ENCODE results near the gene SSUH2. TPM values are rescaled to one million over a fixed set of nuclear protein-coding genes. Genes with fewer than 3 reads are reported as not detected.
A peak's percentile ranks its signal among the peaks of the same experiment; 100 is the strongest.
"Not testable (repeated sequence)": the region's sequence is repeated elsewhere in the genome, so short reads cannot be mapped to it uniquely, and the experiment has no call there.

Gene SSUH2, protein sequence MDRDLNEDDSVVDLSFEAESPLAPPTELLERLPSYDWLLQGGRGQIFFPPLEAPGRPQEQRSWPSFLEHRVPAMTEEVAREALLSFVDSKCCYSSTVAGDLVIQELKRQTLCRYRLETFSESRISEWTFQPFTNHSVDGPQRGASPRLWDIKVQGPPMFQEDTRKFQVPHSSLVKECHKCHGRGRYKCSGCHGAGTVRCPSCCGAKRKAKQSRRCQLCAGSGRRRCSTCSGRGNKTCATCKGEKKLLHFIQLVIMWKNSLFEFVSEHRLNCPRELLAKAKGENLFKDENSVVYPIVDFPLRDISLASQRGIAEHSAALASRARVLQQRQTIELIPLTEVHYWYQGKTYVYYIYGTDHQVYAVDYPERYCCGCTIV
- 2.2 TPM for polyA plus RNA-seq (2013, experiment 1 of 2)
- polyA plus RNA-seq (2013, experiment 2 of 2), result 1.1 TPM

DNA sequence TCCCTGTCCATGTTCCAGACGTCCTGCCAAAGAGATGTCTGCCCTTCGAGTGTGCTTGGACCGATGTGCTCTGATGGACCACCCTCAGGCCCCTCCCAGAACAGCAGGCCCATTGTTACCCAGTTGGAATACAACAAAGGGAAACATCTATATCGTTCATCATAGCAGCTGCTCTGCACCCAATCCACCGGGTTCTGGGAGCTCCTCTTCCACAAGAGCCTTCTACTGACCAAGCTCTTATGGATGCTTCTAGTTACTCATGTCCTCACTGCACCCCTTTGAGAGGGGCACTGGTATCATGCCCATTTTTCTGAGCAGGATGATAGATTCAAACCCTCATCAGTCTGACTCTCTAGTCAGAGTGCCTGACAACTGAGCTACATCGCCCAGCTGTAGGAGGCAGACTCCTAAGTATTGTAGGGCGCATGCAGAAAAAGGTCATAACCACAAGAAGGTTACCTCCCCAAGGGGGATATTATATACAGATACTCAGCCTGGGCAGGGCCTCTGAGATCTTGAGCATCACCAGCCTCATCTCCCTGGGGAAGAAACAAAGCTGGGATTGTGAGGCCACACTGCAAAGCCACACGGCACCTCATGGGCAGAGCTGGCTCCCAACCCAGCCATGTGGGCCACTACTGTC lies at the start of gene SSUH2:
Gene SSUH2 (minus strand): TSS at position 51 of the 643 bp plus-strand sequence. CDS start 40 bp downstream, at position 11.
- 81 to 88% methylated on average over 5 to 8 of the region's 8 CpGs for WGBS, 2 experiments (ENCODE audit: insufficient coverage in 2 of 2)
- no peaks in the 10 kb centered on the region for H3K36me3 ChIP-seq (ENCODE audit: control insufficient read depth, insufficient read depth, low read length)
- no peak within 1 kb of the TSS for H3K4me3 ChIP-seq (ENCODE audit: extremely low read depth, insufficient read depth, low read length, poor library complexity, severe bottlenecking)
- no peak within 1 kb of the TSS for H3K27ac ChIP-seq (ENCODE audit: low read depth, low read length, severe bottlenecking)
- no peaks in the 10 kb centered on the region for H3K4me1 ChIP-seq (ENCODE audit: control insufficient read depth, insufficient read depth, low read length, poor library complexity, severe bottlenecking)
- H3K9me3 ChIP-seq (ENCODE audit: control insufficient read depth, low read length), result no peaks in the 10 kb centered on the region

- not testable (repeated sequence) for H3K9me3 ChIP-seq (ENCODE audit: control insufficient read depth, low read length); H3K4me1 ChIP-seq (ENCODE audit: control insufficient read depth, insufficient read depth, low read length, poor library complexity, severe bottlenecking); H3K4me3 ChIP-seq (ENCODE audit: extremely low read depth, insufficient read depth, low read length, poor library complexity, severe bottlenecking); H3K36me3 ChIP-seq (ENCODE audit: control insufficient read depth, insufficient read depth, low read length); H3K27ac ChIP-seq (ENCODE audit: low read depth, low read length, severe bottlenecking)
- WGBS, 2 experiments (ENCODE audit: insufficient coverage in 2 of 2), result 100% methylated on average over 2 of the region's 9 CpGs
These were observed 46.7 kb upstream of the SSUH2 start for GRCh38 chr3:8691295-8691694.

GRCh38 chr3:8684992-8685391 lies 40.4 kb upstream of the SSUH2 start:
- H3K36me3 ChIP-seq (ENCODE audit: control insufficient read depth, insufficient read depth, low read length); H3K9me3 ChIP-seq (ENCODE audit: control insufficient read depth, low read length); H3K27ac ChIP-seq (ENCODE audit: low read depth, low read length, severe bottlenecking); H3K4me1 ChIP-seq (ENCODE audit: control insufficient read depth, insufficient read depth, low read length, poor library complexity, severe bottlenecking); H3K4me3 ChIP-seq (ENCODE audit: extremely low read depth, insufficient read depth, low read length, poor library complexity, severe bottlenecking): not testable (repeated sequence)
- 50% methylated on average over 1 of the region's 6 CpGs; no CpG with 5 or more reads in 1 of the 2 experiments for WGBS, 2 experiments (ENCODE audit: insufficient coverage in 2 of 2)

- not testable (repeated sequence) for H3K4me1 ChIP-seq (ENCODE audit: control insufficient read depth, insufficient read depth, low read length, poor library complexity, severe bottlenecking); H3K36me3 ChIP-seq (ENCODE audit: control insufficient read depth, insufficient read depth, low read length); H3K4me3 ChIP-seq (ENCODE audit: extremely low read depth, insufficient read depth, low read length, poor library complexity, severe bottlenecking); H3K27ac ChIP-seq (ENCODE audit: low read depth, low read length, severe bottlenecking); H3K9me3 ChIP-seq (ENCODE audit: control insufficient read depth, low read length)
- WGBS, 2 experiments (ENCODE audit: insufficient coverage in 2 of 2), result 82 to 84% methylated on average over 14 to 15 of the region's 19 CpGs
These were observed 38.4 kb upstream of the SSUH2 start for GRCh38 chr3:8682850-8683574.

DNA sequence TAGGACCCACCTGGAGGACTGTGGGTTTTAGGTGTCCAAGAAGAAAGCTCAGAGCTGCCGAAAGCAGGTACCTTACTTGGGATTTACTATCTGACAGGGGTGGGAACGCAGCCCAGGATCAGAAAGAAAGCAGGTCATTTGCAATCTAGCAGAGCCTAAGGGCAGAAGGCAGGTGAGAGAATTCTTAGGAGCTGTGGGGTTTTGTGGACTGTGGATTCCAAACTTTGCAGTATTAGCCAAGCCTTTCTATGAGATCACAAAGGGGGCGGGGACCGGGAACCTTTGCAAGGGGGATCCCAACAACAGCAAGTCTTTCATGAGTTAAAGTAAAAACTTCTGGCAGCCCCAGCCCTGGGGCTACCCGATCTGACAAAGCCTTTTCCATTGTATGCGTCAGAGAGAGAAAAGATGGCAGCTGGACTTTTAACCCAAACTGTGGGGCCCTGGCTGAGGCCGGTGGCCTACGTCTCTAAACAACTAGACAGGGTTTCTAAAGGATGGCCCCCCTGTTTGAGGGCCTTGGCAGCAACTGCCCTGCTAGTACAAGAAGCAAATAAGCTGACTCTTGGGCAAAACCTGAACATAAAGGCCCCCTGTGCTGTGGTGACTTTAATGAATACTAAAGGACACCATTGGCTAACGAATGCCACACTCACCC lies 37.4 kb upstream of the SSUH2 start:
- H3K4me1 ChIP-seq (ENCODE audit: control insufficient read depth, insufficient read depth, low read length, poor library complexity, severe bottlenecking); H3K4me3 ChIP-seq (ENCODE audit: extremely low read depth, insufficient read depth, low read length, poor library complexity, severe bottlenecking); H3K27ac ChIP-seq (ENCODE audit: low read depth, low read length, severe bottlenecking); H3K9me3 ChIP-seq (ENCODE audit: control insufficient read depth, low read length); H3K36me3 ChIP-seq (ENCODE audit: control insufficient read depth, insufficient read depth, low read length): not testable (repeated sequence)
- 74 to 76% methylated on average over 4 to 6 of the region's 9 CpGs for WGBS, 2 experiments (ENCODE audit: insufficient coverage in 2 of 2)

DNA sequence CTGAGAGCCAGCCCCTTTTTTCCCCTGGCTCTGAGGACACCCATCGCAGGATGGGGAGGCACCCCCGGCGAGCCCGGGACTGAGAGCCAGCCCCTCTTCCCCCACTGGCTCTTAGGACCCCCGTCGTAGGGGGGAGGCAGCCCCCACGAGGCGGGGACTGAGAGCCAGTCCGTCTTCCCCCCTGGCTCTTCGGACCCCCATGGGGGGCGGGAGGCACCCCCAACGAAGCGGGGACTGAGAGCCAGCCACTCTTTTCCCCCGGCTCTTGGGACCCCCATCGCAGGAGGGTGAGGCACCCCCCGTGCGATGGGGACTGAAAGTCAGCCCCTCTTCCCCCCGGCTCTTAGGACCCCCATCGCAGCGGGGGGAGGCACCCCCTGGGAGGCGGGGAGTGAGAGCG lies 36.8 kb upstream of the SSUH2 start:
- Histone ChIP-seq H3K4me3 (ENCODE audit: extremely low read depth, insufficient read depth, low read length, poor library complexity, severe bottlenecking) (no peak overlapping the region), H3K9me3 (ENCODE audit: control insufficient read depth, low read length) (no peaks in the 10 kb centered on the region), H3K36me3 (ENCODE audit: control insufficient read depth, insufficient read depth, low read length) (no peaks in the 10 kb centered on the region), H3K27ac (ENCODE audit: low read depth, low read length, severe bottlenecking) (no peak overlapping the region), H3K4me1 (ENCODE audit: control insufficient read depth, insufficient read depth, low read length, poor library complexity, severe bottlenecking) (peaks cover 4% of the 10 kb centered on the region)
- WGBS, 2 experiments (ENCODE audit: insufficient coverage in 2 of 2), result 84 to 93% methylated on average over 8 to 11 of the region's 22 CpGs

- peak overlapping the region; percentile 57 for H3K27ac ChIP-seq (ENCODE audit: low read depth, low read length, severe bottlenecking)
- not testable (repeated sequence) for H3K9me3 ChIP-seq (ENCODE audit: control insufficient read depth, low read length); H3K4me3 ChIP-seq (ENCODE audit: extremely low read depth, insufficient read depth, low read length, poor library complexity, severe bottlenecking); H3K4me1 ChIP-seq (ENCODE audit: control insufficient read depth, insufficient read depth, low read length, poor library complexity, severe bottlenecking); H3K36me3 ChIP-seq (ENCODE audit: control insufficient read depth, insufficient read depth, low read length)
- WGBS, 2 experiments (ENCODE audit: insufficient coverage in 2 of 2), result 45 to 58% methylated on average over 5 to 11 of the region's 13 CpGs
These were observed 35.4 kb upstream of the SSUH2 start for GRCh38 chr3:8679817-8680553.

DNA sequence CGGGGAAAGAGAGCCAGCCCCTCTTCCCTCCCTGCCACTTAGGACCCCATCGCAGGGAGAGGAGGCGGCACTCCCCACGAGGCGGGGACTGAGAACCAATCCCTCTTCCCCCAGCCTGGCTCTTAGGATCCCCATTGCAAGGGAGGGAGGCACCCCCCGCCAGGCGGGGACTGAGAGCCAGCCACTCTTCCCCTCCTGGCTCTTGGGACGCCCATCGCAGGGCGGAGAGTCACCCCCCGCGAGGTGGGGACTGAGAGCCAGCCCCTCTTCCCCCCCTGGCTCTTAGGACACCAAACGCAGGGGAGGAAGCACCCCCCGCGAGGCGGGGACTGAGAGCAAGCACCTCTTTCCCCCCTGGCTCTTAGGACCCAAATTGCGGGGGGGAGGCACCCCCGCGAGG lies 34.2 kb upstream of the SSUH2 start:
- H3K9me3 ChIP-seq (ENCODE audit: control insufficient read depth, low read length), result no peaks in the 10 kb centered on the region
- peak overlapping the region; percentile 19 for H3K4me3 ChIP-seq (ENCODE audit: extremely low read depth, insufficient read depth, low read length, poor library complexity, severe bottlenecking)
- H3K36me3 ChIP-seq (ENCODE audit: control insufficient read depth, insufficient read depth, low read length), result no peaks in the 10 kb centered on the region
- WGBS, 2 experiments (ENCODE audit: insufficient coverage in 2 of 2), result no CpG with 5 or more reads among the region's 19 CpGs
- no peak overlapping the region for H3K27ac ChIP-seq (ENCODE audit: low read depth, low read length, severe bottlenecking)
- H3K4me1 ChIP-seq (ENCODE audit: control insufficient read depth, insufficient read depth, low read length, poor library complexity, severe bottlenecking), result peaks cover 4% of the 10 kb centered on the region

DNA sequence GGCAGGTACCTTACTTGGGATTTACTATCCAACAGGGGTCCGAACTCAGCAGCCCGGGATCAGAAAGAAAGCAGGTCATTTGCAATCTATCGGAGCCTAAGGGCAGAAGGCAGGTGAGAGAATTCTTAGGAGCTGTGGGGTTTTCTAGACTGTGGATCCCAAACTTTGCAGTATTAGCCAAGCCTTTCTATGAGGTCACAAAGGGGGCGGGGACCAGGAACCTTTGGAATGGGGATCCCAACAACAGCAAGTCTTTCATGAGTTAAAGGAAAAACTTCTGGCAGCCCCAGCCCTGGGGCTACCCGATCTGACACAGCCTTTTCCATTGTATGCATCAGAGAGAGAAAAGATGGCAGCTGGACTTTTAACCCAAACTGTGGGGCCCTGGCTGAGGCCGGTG lies 32.7 kb upstream of the SSUH2 start:
- not testable (repeated sequence) for H3K36me3 ChIP-seq (ENCODE audit: control insufficient read depth, insufficient read depth, low read length); H3K9me3 ChIP-seq (ENCODE audit: control insufficient read depth, low read length); H3K4me1 ChIP-seq (ENCODE audit: control insufficient read depth, insufficient read depth, low read length, poor library complexity, severe bottlenecking); H3K4me3 ChIP-seq (ENCODE audit: extremely low read depth, insufficient read depth, low read length, poor library complexity, severe bottlenecking)
- H3K27ac ChIP-seq (ENCODE audit: low read depth, low read length, severe bottlenecking), result peak overlapping the region; percentile 13
- 79 to 94% methylated on average over 3 of the region's 6 CpGs for WGBS, 2 experiments (ENCODE audit: insufficient coverage in 2 of 2)

DNA sequence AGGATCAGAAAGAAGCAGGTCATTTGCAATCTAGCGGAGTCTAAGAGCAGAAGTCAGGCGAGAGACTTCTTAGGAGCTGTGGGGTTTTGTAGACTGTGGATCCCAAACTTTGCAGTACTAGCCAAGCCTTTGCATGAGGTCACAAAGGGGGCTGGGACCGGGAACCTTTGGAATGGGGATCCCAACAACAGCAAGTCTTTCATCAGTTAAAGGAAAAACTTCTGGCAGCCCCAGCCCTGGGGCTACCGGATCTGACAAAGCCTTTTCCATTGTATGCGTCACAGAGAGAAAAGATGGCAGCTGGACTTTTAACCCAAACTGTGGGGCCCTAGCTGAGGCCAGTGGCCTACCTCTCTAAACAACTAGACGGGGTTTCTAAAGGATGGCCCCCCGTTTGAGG lies 31.0 kb upstream of the SSUH2 start:
- H3K27ac ChIP-seq (ENCODE audit: low read depth, low read length, severe bottlenecking), result not testable (repeated sequence)
- 79 to 85% methylated on average over 7 of the region's 7 CpGs for WGBS, 2 experiments (ENCODE audit: insufficient coverage in 2 of 2)

More for the DNA sequence above, 31.0 kb upstream of the SSUH2 start:
- H3K4me3 ChIP-seq (ENCODE audit: extremely low read depth, insufficient read depth, low read length, poor library complexity, severe bottlenecking); H3K36me3 ChIP-seq (ENCODE audit: control insufficient read depth, insufficient read depth, low read length); H3K9me3 ChIP-seq (ENCODE audit: control insufficient read depth, low read length); H3K4me1 ChIP-seq (ENCODE audit: control insufficient read depth, insufficient read depth, low read length, poor library complexity, severe bottlenecking): not testable (repeated sequence)

Measured in mesodermal cell (in vitro differentiated cells).